Esophagus muscularis mucosa (tissue), 4 donors: Measurements from ENCODE around the gene C9orf72. TPM values are rescaled to one million over a fixed set of nuclear protein-coding genes. Genes with fewer than 3 reads are reported as not detected.

Source experiments
- DNase-seq: peaks from one replicate; pipeline ENCODE4 v3.0.0-alpha.2; 2017; ENCODE audit errors: extremely low spot score
- H3K27ac ChIP-seq, 4 donors: fragments of 200-600 bp; sonication (generic); replicated peaks in 1 of 4; 1 replicate in 3 of 4; 2 replicates in 1 of 4; pipeline ENCODE4 v1.5.1; 2016 to 2019; ENCODE audit warnings: mild to moderate bottlenecking in 1 of 4
- H3K27me3 ChIP-seq, 4 donors: fragments of 200-600 bp; sonication (generic); one replicate each; pipeline versions ENCODE4 v1.5.1 to v1.6.0; 2016 to 2019
- H3K36me3 ChIP-seq, 4 donors: fragments of 200-600 bp; sonication (generic); one replicate each; pipeline ENCODE4 v1.5.1; 2016 to 2019
- H3K4me1 ChIP-seq, 4 donors: fragments of 200-600 bp; sonication (generic); one replicate each; pipeline ENCODE4 v1.5.1; 2016 to 2019
- H3K4me3 ChIP-seq, 4 donors: fragments of 200-600 bp; sonication (generic); 1 replicate in 2 of 4; 2 replicates in 2 of 4; pipeline ENCODE4 v1.5.1; 2016 to 2019; ENCODE audit warnings: mild to moderate bottlenecking in 4 of 4, moderate library complexity in 1 of 4
- H3K9me3 ChIP-seq, 4 donors: fragments of 200-600 bp; sonication (generic); 1 replicate in 3 of 4; 2 replicates in 1 of 4; pipeline ENCODE4 v1.5.1; 2016 to 2019
- EP300 ChIP-seq: sonication (generic); formaldehyde crosslinking; IDR thresholded peaks from one replicate; pipeline ENCODE4 v1.6.1; 2017; ENCODE audit warnings: antibody characterized with exemption
- POLR2A ChIP-seq: fragments of 450-650 bp; IDR thresholded peaks from one replicate; pipeline ENCODE4 v1.6.1; 2017; ENCODE audit warnings: antibody characterized with exemption, moderate library complexity, mild to moderate bottlenecking, low read depth
- POLR2AphosphoS5 ChIP-seq, 2 donors: sonication (generic); formaldehyde crosslinking; IDR thresholded peaks; one replicate each; pipeline ENCODE4 v1.6.1; 2017; ENCODE audit warnings: antibody characterized with exemption in 2 of 2
- WGBS: methylation state at CpG from one replicate; pipeline ENCODE4 v1.1.5; 2018; 5-methylcytosine and 5-hydroxymethylcytosine counted together
- intact Hi-C: fragments of 100-400 bp; cut with DNase I; formaldehyde crosslinking; loops from one replicate; pipeline ENCODE4 v1.15.1; 2023
- total RNA-seq, 4 donors: library from RNA; depleted of rRNA; stranded (reverse); fragments of >200 nt; gene quantifications; one replicate each; pipeline versions ENCODE4 v1.1.0 to v1.2.1, GENCODE V29; 2016
- TF ChIP-seq, protein P1 (sequence below), 3 experiments: fragments of 200-600 bp in 2 of 3; fragments of 450-650 bp in 1 of 3; sonication (generic) in 2 of 3; IDR thresholded peaks; one replicate each; pipeline ENCODE4 v1.5.1; 2017 to 2019; ENCODE audit warnings: antibody characterized with exemption in 3 of 3, mild to moderate bottlenecking in 2 of 3, moderate library complexity in 1 of 3

Gene C9orf72
- total RNA-seq, 4 donors from 2014 or later, result 11.5 to 20.5 (median 14.6) TPM

DNA sequence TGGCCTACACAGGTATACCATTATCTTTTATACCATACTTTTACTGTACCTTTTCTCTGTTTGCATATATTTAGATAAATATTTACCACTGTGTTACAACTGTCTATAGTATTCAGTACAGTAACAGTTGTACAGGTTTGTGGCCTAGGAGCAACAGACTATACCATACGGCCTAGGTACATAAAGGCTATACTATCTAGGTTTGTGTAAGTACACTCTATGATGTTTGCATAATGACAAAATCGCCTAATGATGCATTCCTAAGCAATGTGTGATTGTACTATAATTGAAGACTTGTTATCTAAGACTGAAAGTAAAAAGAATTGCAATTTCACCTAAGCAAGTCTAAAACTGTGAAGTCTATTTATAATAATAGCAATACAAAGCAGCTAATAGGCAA, 3.9 kb downstream of the C9orf72 start:
- TF ChIP-seq POLR2AphosphoS5 (IDR thresholded peaks at IDR 0.05), result no peak
- TF ChIP-seq, protein P1, sequence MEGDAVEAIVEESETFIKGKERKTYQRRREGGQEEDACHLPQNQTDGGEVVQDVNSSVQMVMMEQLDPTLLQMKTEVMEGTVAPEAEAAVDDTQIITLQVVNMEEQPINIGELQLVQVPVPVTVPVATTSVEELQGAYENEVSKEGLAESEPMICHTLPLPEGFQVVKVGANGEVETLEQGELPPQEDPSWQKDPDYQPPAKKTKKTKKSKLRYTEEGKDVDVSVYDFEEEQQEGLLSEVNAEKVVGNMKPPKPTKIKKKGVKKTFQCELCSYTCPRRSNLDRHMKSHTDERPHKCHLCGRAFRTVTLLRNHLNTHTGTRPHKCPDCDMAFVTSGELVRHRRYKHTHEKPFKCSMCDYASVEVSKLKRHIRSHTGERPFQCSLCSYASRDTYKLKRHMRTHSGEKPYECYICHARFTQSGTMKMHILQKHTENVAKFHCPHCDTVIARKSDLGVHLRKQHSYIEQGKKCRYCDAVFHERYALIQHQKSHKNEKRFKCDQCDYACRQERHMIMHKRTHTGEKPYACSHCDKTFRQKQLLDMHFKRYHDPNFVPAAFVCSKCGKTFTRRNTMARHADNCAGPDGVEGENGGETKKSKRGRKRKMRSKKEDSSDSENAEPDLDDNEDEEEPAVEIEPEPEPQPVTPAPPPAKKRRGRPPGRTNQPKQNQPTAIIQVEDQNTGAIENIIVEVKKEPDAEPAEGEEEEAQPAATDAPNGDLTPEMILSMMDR (IDR thresholded peaks at IDR 0.05), result no peak
- no peak for TF ChIP-seq EP300
- no peak for TF ChIP-seq POLR2A
- Histone ChIP-seq H3K9me3 (no peaks in the 10 kb centered on the region), H3K4me3 (no peak overlapping the region), H3K4me1 (peaks cover 22 to 30% (median 25%) of the 10 kb centered on the region in 4 donors), H3K27me3 (no peaks in the 10 kb centered on the region), H3K27ac (no peak overlapping the region), H3K36me3 (peaks cover 0 to 19% (median 6%) of the 10 kb centered on the region in 4 donors)
- intact Hi-C loops, result no loop called here
- no peak for DNase-seq
- WGBS, result 89% methylated on average over 2 of the region's 2 CpGs

DNA sequence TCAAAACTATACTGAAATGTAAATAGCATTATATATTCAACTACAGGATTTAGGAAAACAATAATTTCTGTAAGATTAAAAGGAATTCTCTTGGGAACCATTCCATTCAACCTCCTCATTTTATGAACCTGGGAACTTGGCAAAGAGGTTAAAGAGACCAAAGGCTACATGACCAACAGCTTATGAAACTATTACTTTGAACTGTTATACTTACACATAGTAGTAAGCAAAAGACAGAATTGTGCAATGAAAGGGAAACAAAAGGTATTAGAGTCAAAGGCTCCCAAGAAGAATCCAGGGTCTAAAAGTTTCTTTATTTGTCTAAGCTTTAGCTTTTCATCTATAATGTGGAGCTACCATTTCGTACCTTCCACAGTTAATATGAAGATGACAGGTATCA, 7.2 kb downstream of the C9orf72 start:
- Histone ChIP-seq H3K9me3 (no peaks in the 10 kb centered on the region), H3K27ac (no peak overlapping the region), H3K36me3 (peaks cover 0 to 40% (median 17%) of the 10 kb centered on the region in 4 donors), H3K4me1 (peaks cover 4 to 9% (median 6%) of the 10 kb centered on the region in 4 donors), H3K4me3 (no peak overlapping the region), H3K27me3 (no peaks in the 10 kb centered on the region)
- no peak for DNase-seq
- TF ChIP-seq POLR2A (no peak), EP300 (no peak), POLR2AphosphoS5 (IDR thresholded peaks at IDR 0.05) (no peak)
- TF ChIP-seq, protein P1 (IDR thresholded peaks at IDR 0.05), result no peak
- intact Hi-C loops, result no loop called here
- 87% methylated on average over 1 of the region's 1 CpG for WGBS

DNA sequence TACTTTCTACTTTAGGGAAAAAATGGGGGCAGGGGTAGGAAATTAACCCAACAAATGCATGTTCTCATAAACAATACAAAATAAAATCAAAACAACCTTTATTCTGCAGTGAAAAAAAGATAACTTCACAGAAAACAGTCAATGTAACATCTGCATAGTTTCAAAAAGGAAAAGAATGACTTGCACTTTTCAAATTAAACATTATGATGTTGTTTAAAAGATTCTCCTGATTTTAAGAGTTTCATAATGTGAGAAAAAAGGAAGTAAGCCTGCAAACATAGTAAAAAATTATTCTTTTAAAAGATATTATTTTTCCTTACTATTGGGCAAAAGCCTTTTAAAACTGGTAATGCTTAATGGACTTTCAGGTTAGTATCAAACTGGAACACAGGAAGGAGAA, 7.6 kb downstream of the C9orf72 start:
- peaks cover 0 to 44% (median 21%) of the 10 kb centered on the region in 4 donors for H3K36me3 ChIP-seq
- no peaks in the 10 kb centered on the region for H3K27me3 ChIP-seq
- intact Hi-C loops, result no loop called here
- H3K9me3 ChIP-seq, result no peaks in the 10 kb centered on the region
- H3K27ac ChIP-seq, result no peak overlapping the region
- no peak overlapping the region for H3K4me3 ChIP-seq
- DNase-seq, result no peak
- TF ChIP-seq, protein P1 (IDR thresholded peaks at IDR 0.05), result no peak
- TF ChIP-seq POLR2AphosphoS5 (IDR thresholded peaks at IDR 0.05), result no peak
- no peak for TF ChIP-seq POLR2A
- TF ChIP-seq EP300, result no peak
- H3K4me1 ChIP-seq, result peaks cover under 1 to 9% (median 4%) of the 10 kb centered on the region in 4 donors

DNA sequence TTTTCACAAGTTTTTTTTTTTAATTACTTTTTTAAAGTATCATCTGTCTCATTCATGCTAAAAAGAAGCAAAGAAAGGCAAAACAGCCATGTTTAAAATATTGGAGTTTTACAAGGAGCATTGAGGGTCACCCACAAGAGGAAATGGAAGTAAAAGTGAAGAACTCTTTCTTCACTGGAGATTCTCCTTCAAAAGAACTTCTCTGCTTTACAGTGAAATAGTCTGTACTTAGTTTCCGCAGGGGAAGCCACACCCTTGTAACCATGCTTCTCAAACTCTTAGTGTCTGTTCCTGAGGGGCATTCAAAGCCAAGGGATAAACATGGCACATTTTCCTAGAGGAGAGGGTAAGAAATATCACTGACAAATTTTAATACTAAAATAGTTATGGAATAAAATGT, 8.6 kb downstream of the C9orf72 start:
- no peaks in the 10 kb centered on the region for H3K9me3 ChIP-seq
- no peak for DNase-seq
- peaks cover 0 to 9% (median 3%) of the 10 kb centered on the region in 4 donors for H3K4me1 ChIP-seq
- no peaks in the 10 kb centered on the region for H3K27me3 ChIP-seq
- WGBS, result 81% methylated on average over 1 of the region's 1 CpG
- intact Hi-C loops, result no loop called here
- no peak overlapping the region for H3K4me3 ChIP-seq
- H3K36me3 ChIP-seq, result peaks cover 0 to 54% (median 30%) of the 10 kb centered on the region in 4 donors
- no peak for TF ChIP-seq POLR2A
- no peak for TF ChIP-seq EP300
- TF ChIP-seq, protein P1 (IDR thresholded peaks at IDR 0.05), result no peak
- no peak for TF ChIP-seq POLR2AphosphoS5 (IDR thresholded peaks at IDR 0.05)
- no peak overlapping the region for H3K27ac ChIP-seq

DNA sequence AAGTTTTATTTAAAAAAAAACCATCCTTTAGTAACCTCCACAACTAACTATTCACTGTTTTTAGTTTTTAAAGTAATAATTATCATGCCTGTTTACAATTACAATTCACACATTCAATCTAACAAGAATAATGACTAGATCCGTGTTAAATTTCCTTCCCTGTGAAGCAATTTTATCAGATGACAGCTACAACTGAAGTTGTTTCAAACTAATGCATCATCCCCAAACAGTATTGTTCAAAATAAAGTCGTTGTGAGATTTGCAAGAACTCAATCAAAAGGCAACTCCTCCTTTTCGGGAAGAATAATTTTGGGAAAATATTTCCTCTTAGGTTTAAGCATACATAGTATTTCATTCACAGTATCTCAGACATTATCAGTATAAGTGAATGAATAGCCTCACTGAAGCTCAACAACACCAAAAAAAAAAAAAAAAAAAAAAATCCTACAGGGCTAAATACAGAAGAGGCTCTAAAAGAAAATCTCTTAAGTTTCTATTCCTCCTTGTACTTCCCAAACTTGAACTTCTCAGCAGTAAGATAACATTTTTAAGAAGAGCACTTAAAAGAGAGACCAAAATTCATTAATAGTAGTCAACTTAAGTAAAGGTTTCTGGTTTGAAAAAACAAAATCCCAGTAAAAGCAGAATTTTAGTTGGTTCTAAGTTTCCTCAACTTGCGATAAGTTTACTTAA, 9.4 kb downstream of the C9orf72 start:
- Histone ChIP-seq H3K9me3 (no peaks in the 10 kb centered on the region), H3K36me3 (peaks cover 0 to 62% (median 31%) of the 10 kb centered on the region in 4 donors), H3K4me3 (no peak overlapping the region), H3K27me3 (no peaks in the 10 kb centered on the region), H3K27ac (no peak overlapping the region), H3K4me1 (peaks cover 0 to 9% (median 3%) of the 10 kb centered on the region in 4 donors)
- no peak for DNase-seq
- no peak for TF ChIP-seq POLR2AphosphoS5 (IDR thresholded peaks at IDR 0.05)
- TF ChIP-seq EP300, result no peak
- no peak for TF ChIP-seq POLR2A
- TF ChIP-seq, protein P1 (IDR thresholded peaks at IDR 0.05), result no peak
- 76% methylated on average over 4 of the region's 4 CpGs for WGBS
- intact Hi-C loops, result no loop called here
